PC-9 (cell line): ENCODE measurements around the gene SLC66A1. TPM values are rescaled to one million over a fixed set of nuclear protein-coding genes. Genes with fewer than 3 reads are reported as not detected.

Experiments
- BruUV-seq: library from RNA; stranded (reverse); fragments of 400-500 nt; replicated peaks from 2 replicates; lab custom pipeline; 2021; lab: Mats Ljungman, UMichigan
- CTCF ChIA-PET: fragments of 300-600 bp; sonication (Branson Sonifier 250); formaldehyde crosslinking; loops from one replicate; lab custom pipeline; 2022; ENCODE audit warnings: antibody characterized with exemption; lab: Charles Lee
- POLR2A ChIA-PET: fragments of 300-600 bp; sonication (Branson Sonifier 250); formaldehyde crosslinking; loops from one replicate; lab custom pipeline; 2022; ENCODE audit warnings: antibody characterized with exemption; ENCODE audit not compliant: unreplicated experiment; lab: Charles Lee
- DNase-seq, 2 experiments: peaks; one replicate each; pipeline versions ENCODE4 v3.0.0 to v3.0.0-alpha.2; 2015 to 2022; ENCODE audit warnings: mixed read lengths in 1 of 2
- H2AFZ ChIP-seq: fragments of 200-600 bp; sonication (generic); 2 replicates; pipeline ENCODE4 v1.8.1; 2017; ENCODE audit warnings: antibody characterized with exemption
- H3F3A ChIP-seq: fragments of 200-600 bp; sonication (generic); 2 replicates; pipeline ENCODE4 v1.8.1; 2017; ENCODE audit warnings: antibody characterized with exemption, mild to moderate bottlenecking, low read depth; ENCODE audit not compliant: insufficient read depth
- H3K27ac ChIP-seq: fragments of 200-600 bp; sonication (generic); 2 replicates; pipeline ENCODE4 v1.6.1; 2016; ENCODE audit warnings: mixed run types
- H3K27me3 ChIP-seq: fragments of 200-600 bp; sonication (generic); 2 replicates; pipeline ENCODE4 v1.6.1; 2016; ENCODE audit warnings: low read depth, mixed run types; ENCODE audit not compliant: insufficient read depth
- H3K36me3 ChIP-seq: fragments of 200-600 bp; sonication (generic); 2 replicates; pipeline ENCODE4 v1.6.1; 2016; ENCODE audit warnings: low read depth, mixed run types
- H3K4me1 ChIP-seq: fragments of 200-600 bp; sonication (generic); replicated peaks from 2 replicates; pipeline ENCODE4 v1.6.1; 2016; ENCODE audit warnings: mixed run types; ENCODE audit not compliant: insufficient read depth
- H3K4me2 ChIP-seq: fragments of 200-600 bp; sonication (generic); 2 replicates; pipeline ENCODE4 v1.6.1; 2017; ENCODE audit warnings: mixed run types
- H3K4me3 ChIP-seq: fragments of 200-600 bp; sonication (generic); 2 replicates; pipeline ENCODE4 v1.6.1; 2016; ENCODE audit warnings: mixed run types
- H3K79me2 ChIP-seq: fragments of 200-600 bp; sonication (generic); 2 replicates; pipeline ENCODE4 v1.6.1; 2017; ENCODE audit warnings: low read depth, mixed run types
- H3K9me2 ChIP-seq: fragments of 200-600 bp; sonication (generic); 2 replicates; pipeline ENCODE4 v1.8.1; 2017; ENCODE audit warnings: mild to moderate bottlenecking; ENCODE audit not compliant: insufficient read depth
- H3K9me3 ChIP-seq: fragments of 200-600 bp; sonication (generic); 2 replicates; pipeline ENCODE4 v1.8.1; 2016; ENCODE audit warnings: low read depth; ENCODE audit not compliant: insufficient read depth
- H4K20me1 ChIP-seq: fragments of 200-600 bp; sonication (generic); 2 replicates; pipeline ENCODE4 v1.8.1; 2017; ENCODE audit not compliant: insufficient read depth
- CTCF ChIP-seq: fragments of 200-600 bp; sonication (generic); conservative IDR thresholded peaks from 2 replicates; pipeline ENCODE4 v1.6.1; 2017; ENCODE audit warnings: mixed run types, antibody characterized with exemption, mild to moderate bottlenecking, moderate library complexity
- EZH2 ChIP-seq: fragments of 200-600 bp; sonication (generic); IDR thresholded peaks from 2 replicates; pipeline ENCODE4 v1.8.0; 2017; ENCODE audit warnings: antibody characterized with exemption, low read depth
- intact Hi-C: fragments of 100-400 bp; cut with micrococcal nuclease; formaldehyde crosslinking; loops from one replicate; pipeline ENCODE4 v1.10.0; 2022; ENCODE audit not compliant: unreplicated experiment
- total RNA-seq: library from RNA; stranded (reverse); gene quantifications from 2 replicates; pipeline ENCODE4 v1.2.3, GENCODE V29; 2021

Gene SLC66A1
- total RNA-seq, 1 experiment from 2014 or later, result 13.8 TPM

- no peak for TF ChIP-seq CTCF
- no peak for TF ChIP-seq EZH2
- Histone ChIP-seq H4K20me1 (no peaks in the 10 kb centered on the region; the same call in 1 of the 2 replicates), H3K36me3 (no peaks in the 10 kb centered on the region), H3F3A (peaks cover 3% of the 10 kb centered on the region; the same call in 1 of the 2 replicates), H2AFZ (no peak overlapping the region), H3K27ac (no peak overlapping the region), H3K79me2 (no peaks in the 10 kb centered on the region), H3K9me3 (no peaks in the 10 kb centered on the region), H3K4me1 (no peaks in the 10 kb centered on the region), H3K9me2 (no peaks in the 10 kb centered on the region), H3K27me3 (no peaks in the 10 kb centered on the region), H3K4me2 (no peak overlapping the region), H3K4me3 (no peak overlapping the region)
- intact Hi-C loops, result loop anchor here (10.0 kb wide), 1 partner anchor 239 kb away; no protein-coding TSS in a partner anchor
- CTCF ChIA-PET, result no interaction called here
- no peak for DNase-seq
- POLR2A ChIA-PET, result no interaction called here
- no TSS peak for BruUV-seq
These were observed 33.9 kb downstream of the SLC66A1 start for GRCh38 chr1:19346026-19346425.

GRCh38 chr1:19347533-19348172 is 35.5 kb downstream of the SLC66A1 start:
- Histone ChIP-seq H3K4me3 (no peak overlapping the region), H3K36me3 (no peaks in the 10 kb centered on the region), H3K27ac (no peak overlapping the region), H3K4me1 (no peaks in the 10 kb centered on the region), H3K9me2 (no peaks in the 10 kb centered on the region), H3K9me3 (no peaks in the 10 kb centered on the region), H3K79me2 (no peaks in the 10 kb centered on the region), H2AFZ (no peak overlapping the region), H4K20me1 (no peaks in the 10 kb centered on the region), H3K27me3 (no peaks in the 10 kb centered on the region), H3F3A (no peaks in the 10 kb centered on the region), H3K4me2 (no peak overlapping the region)
- no peak for TF ChIP-seq CTCF
- no peak for TF ChIP-seq EZH2
- intact Hi-C loops, result loop anchor here (10.0 kb wide), 1 partner anchor 237 kb away; no protein-coding TSS in a partner anchor
- ChIA-PET POLR2A (no interaction called here), CTCF (interaction anchor here (1.1 kb wide), 1 partner anchor 234 kb away, joined by 3 read pairs; no protein-coding TSS in a partner anchor)
- DNase-seq, result no peak
- no TSS peak for BruUV-seq

- Histone ChIP-seq H3K4me1 (no peaks in the 10 kb centered on the region), H3K4me3 (no peak overlapping the region), H3K36me3 (no peaks in the 10 kb centered on the region), H3F3A (no peaks in the 10 kb centered on the region), H3K27ac (no peak overlapping the region), H3K4me2 (no peak overlapping the region), H3K27me3 (no peaks in the 10 kb centered on the region), H3K9me2 (no peaks in the 10 kb centered on the region), H4K20me1 (no peaks in the 10 kb centered on the region), H3K9me3 (no peaks in the 10 kb centered on the region), H3K79me2 (no peaks in the 10 kb centered on the region), H2AFZ (no peak overlapping the region)
- TF ChIP-seq EZH2, result no peak
- TF ChIP-seq CTCF, result no peak
- CTCF ChIA-PET, result no interaction called here
- no peak for DNase-seq
- intact Hi-C loops, result loop anchor here (10.0 kb wide), 1 partner anchor 236 kb away; no protein-coding TSS in a partner anchor
- no TSS peak for BruUV-seq
- POLR2A ChIA-PET, result no interaction called here
These were observed 36.5 kb downstream of the SLC66A1 start for GRCh38 chr1:19348441-19349198.
